SW480 (cell line): ENCODE results near the gene GSPT2.
"Not testable (repeated sequence)": the region's sequence is repeated elsewhere in the genome, so short reads cannot be mapped to it uniquely, and the experiment has no call there.

ENCODE experiments used
- DNase-seq: peaks from one replicate; pipeline ENCODE4 v3.0.0-alpha.2; 2016; ENCODE audit warnings: low spot score

Gene GSPT2

GRCh38 chrX:51743179-51743957 lies at the start of gene GSPT2:
GSPT2 (plus strand) TSS chrX:51743442; CDS start chrX:51743627, 185 bp downstream.
- DNase-seq, result no peak

GRCh38 chrX:51694254-51694653 lies 49.0 kb upstream of the GSPT2 start:
- DNase-seq, result no peak

- no peak for DNase-seq
Measured at GRCh38 chrX:51697397-51697796, 45.8 kb upstream of the GSPT2 start.

GRCh38 chrX:51710277-51711164 lies 32.7 kb upstream of the GSPT2 start, which contains the start of gene CENPVL1:
CENPVL1 (plus strand) TSS chrX:51710512; CDS start chrX:51710512, 0 bp downstream.
- DNase-seq, result not testable (repeated sequence)

GRCh38 chrX:51712943-51713647 lies 30.1 kb upstream of the GSPT2 start:
- not testable (repeated sequence) for DNase-seq

- DNase-seq, result no peak
Measured at GRCh38 chrX:51728202-51728601, 15.0 kb upstream of the GSPT2 start.

- no peak for DNase-seq
Measured at GRCh38 chrX:51737091-51737490, 6.2 kb upstream of the GSPT2 start.

GRCh38 chrX:51742586-51742985 lies 656 bp upstream of the GSPT2 start:
- no peak for DNase-seq

- no peak for DNase-seq
Measured at GRCh38 chrX:51747671-51748070, 4.4 kb downstream of the GSPT2 start.

- DNase-seq, result no peak
Measured at GRCh38 chrX:51759055-51759839, 16.0 kb downstream of the GSPT2 start.

- no peak for DNase-seq
Measured at GRCh38 chrX:51760657-51761056, 17.4 kb downstream of the GSPT2 start.

GRCh38 chrX:51766546-51766945 lies 23.3 kb downstream of the GSPT2 start:
- no peak for DNase-seq

GRCh38 chrX:51776851-51777250 lies 33.6 kb downstream of the GSPT2 start:
- DNase-seq, result no peak

GRCh38 chrX:51779306-51779705 lies 36.1 kb downstream of the GSPT2 start:
- DNase-seq, result no peak

- no peak for DNase-seq
Measured at GRCh38 chrX:51795136-51795535, 51.9 kb downstream of the GSPT2 start.
